ENCODE measurements around the gene TMEM151B. TPM values are rescaled to one million over a fixed set of nuclear protein-coding genes. Genes with fewer than 3 reads are reported as not detected.

TMEM151B gene
- total and polyA plus RNA-seq, 2 of the 13 experiments (the other 11 are each of a cell fraction or from before 2014, with no cell fraction given) = not detected

DNA sequence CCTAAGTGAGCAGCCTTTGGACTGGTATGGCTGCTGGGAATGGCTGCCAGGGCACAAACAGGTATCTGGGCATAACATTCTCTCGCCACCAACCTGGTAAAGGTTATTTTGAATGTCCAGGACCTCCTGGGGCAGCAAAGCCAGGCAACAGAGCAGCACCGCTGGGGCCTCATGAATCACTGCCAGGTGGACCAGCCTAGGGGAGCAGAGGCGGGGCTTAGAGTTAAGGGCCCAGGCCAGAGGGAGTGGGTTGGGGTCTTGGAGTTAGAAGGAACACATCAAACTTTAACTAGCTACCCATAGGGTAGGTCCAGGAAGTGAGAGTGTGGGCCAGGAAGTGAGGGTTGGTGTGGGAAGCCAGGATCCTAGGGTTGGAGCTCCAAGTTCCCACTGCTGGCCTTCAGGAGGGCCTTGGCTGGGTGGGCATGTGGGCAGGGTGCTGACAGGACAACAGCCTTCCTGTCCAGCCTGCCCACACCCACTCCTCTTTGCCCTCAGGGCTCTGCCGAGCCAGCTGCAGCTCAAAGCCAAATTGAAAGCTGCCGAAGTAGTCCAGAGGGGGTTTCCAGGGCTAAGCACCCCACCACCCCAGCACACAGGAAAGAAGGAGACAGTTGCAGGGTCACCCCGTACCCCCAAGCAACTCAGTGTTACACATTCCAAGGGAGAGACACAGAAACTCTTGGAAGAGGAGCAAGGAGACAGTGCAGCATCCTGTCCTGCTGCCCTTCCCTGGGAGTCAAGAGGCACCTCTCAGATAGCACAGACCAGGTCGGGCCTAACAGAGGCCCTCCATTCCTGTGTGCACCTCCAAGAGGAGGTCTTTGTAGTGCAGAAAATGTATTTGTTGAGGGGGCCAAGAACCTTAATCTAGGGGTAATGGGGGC is 7.5 kb upstream of the TMEM151B start:
- peak overlapping the region; percentile 64 to 95 (median 76) for H3K4me3 ChIP-seq (replicated peaks in 1 of 3; ENCODE audit: insufficient read depth in 1 of 3, low read depth in 2 of 3, low read length in 3 of 3)
- no peaks in the 10 kb centered on the region for H4K20me1 ChIP-seq (ENCODE audit: insufficient read depth, low read length)
- peaks cover 18% of the 10 kb centered on the region for H3K79me2 ChIP-seq (ENCODE audit: insufficient read depth, low read length)
- H3K4me2 ChIP-seq (ENCODE audit: low read depth, low read length) = peak overlapping the region; percentile 92
- H3K9me3 ChIP-seq (ENCODE audit: low read length) = no peaks in the 10 kb centered on the region
- no peak overlapping the region for H2AFZ ChIP-seq (ENCODE audit: low read length)
- 83% methylated on average over 7 of the region's 7 CpGs for WGBS (ENCODE audit: low lambda C conversion rate)
- H3K36me3 ChIP-seq (replicated peaks in 1 of 2; ENCODE audit: control insufficient read depth in 1 of 2, insufficient read depth in 2 of 2, low read length in 2 of 2) = peaks cover 2 to 30% of the 10 kb centered on the region in 2 experiments
- peaks cover 35% of the 10 kb centered on the region for H3K4me1 ChIP-seq (ENCODE audit: insufficient read depth, low read length)
- POLR2A ChIA-PET = interaction anchor here (1.3 to 2.2 kb wide), 3 partner anchors 15 to 18 kb away, joined by 5 to 8 read pairs (median 6); partner anchors contain the start of gene HSP90AB1
- ATAC-seq (no peak), FAIRE-seq (no peak), DNase-seq (ENCODE audit: low spot score) (no peak)
- CTCF ChIA-PET (ENCODE audit: low intra/inter-chr PET ratio, low total read pairs) = no interaction called here
- BruUV-seq (replicated peaks) = no TSS peak
- no peaks in the 10 kb centered on the region; a peak in 1 of 5 replicates for H3K27me3 ChIP-seq (ENCODE audit: control insufficient read depth in 1 of 2, insufficient read depth in 2 of 2, low read length in 2 of 2)
- H3K27ac ChIP-seq (ENCODE audit: extremely low read length, insufficient read depth, low read length) = peak overlapping the region; percentile 1
- in situ Hi-C loops (cut with HindIII; ENCODE audit: extremely low pct_ligation_motif_present, low pct_unique_long_range_greater_than_20kb) = no loop called here
- intact Hi-C loops (cut with micrococcal nuclease; ENCODE audit: unreplicated experiment) = no loop called here
- H3K9ac ChIP-seq (ENCODE audit: insufficient read depth, low read depth, low read length) = peak overlapping the region; percentile 84; the same call in 1 of the 2 replicates
- TF ChIP-seq MEF2D (CRISPR knock-in tag; IDR thresholded peaks at IDR 0.05) = 0 out of 2 replicates have a peak, but pooled peaks have one; percentile 27
- TF ChIP-seq, protein P1, sequence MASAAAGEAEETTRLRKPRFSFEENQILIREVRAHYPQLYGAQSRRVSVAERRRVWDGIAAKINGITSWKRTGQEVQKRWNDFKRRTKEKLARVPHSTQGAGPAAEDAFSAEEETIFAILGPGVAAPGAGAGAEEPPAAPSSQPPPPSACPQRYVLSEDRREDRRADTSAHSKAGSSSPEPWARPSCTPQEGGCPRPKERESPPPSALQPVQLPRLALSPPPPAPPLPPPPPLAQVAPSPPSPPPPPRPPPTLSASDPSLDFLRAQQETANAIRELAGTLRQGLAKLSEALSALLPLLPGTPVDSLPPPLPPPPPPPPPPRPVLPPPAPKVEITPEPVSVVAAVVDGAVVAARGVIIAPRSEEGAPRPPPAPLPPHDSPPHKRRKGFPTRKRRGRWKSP (CRISPR knock-in tag; IDR thresholded peaks at IDR 0.05) = no peak
- TF ChIP-seq, protein P2, sequence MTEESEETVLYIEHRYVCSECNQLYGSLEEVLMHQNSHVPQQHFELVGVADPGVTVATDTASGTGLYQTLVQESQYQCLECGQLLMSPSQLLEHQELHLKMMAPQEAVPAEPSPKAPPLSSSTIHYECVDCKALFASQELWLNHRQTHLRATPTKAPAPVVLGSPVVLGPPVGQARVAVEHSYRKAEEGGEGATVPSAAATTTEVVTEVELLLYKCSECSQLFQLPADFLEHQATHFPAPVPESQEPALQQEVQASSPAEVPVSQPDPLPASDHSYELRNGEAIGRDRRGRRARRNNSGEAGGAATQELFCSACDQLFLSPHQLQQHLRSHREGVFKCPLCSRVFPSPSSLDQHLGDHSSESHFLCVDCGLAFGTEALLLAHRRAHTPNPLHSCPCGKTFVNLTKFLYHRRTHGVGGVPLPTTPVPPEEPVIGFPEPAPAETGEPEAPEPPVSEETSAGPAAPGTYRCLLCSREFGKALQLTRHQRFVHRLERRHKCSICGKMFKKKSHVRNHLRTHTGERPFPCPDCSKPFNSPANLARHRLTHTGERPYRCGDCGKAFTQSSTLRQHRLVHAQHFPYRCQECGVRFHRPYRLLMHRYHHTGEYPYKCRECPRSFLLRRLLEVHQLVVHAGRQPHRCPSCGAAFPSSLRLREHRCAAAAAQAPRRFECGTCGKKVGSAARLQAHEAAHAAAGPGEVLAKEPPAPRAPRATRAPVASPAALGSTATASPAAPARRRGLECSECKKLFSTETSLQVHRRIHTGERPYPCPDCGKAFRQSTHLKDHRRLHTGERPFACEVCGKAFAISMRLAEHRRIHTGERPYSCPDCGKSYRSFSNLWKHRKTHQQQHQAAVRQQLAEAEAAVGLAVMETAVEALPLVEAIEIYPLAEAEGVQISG (CRISPR knock-in tag; IDR thresholded peaks at IDR 0.05) = 0 out of 2 replicates have a peak, but pooled peaks have one; percentile 3
- no peak for TF ChIP-seq ZNF550 (CRISPR knock-in tag; IDR thresholded peaks at IDR 0.05; ENCODE audit: borderline replicate concordance)
- no peak for TF ChIP-seq SMC3 (IDR thresholded peaks at IDR 0.05; ENCODE audit: low read length)
- no peak for TF ChIP-seq SUZ12 (IDR thresholded peaks at IDR 0.05; ENCODE audit: low read depth, low read length)
- TF ChIP-seq ZNF326 (CRISPR knock-in tag; IDR thresholded peaks at IDR 0.05; ENCODE audit: borderline replicate concordance) = no peak
- no peak for TF ChIP-seq SOX6 (IDR thresholded peaks at IDR 0.05)
- TF ChIP-seq SOX6 (CRISPR knock-in tag; IDR thresholded peaks at IDR 0.05) = no peak
- no peak for TF ChIP-seq REL (CRISPR knock-in tag; conservative IDR thresholded peaks at IDR 0.05)
- TF ChIP-seq SALL2 (CRISPR knock-in tag; IDR thresholded peaks at IDR 0.05) = no peak
- no peak for TF ChIP-seq KDM6A (CRISPR knock-in tag; IDR thresholded peaks at IDR 0.05; ENCODE audit: low read depth)
- no peak for TF ChIP-seq ZFP37 (CRISPR knock-in tag; IDR thresholded peaks at IDR 0.05; ENCODE audit: borderline replicate concordance)
- TF ChIP-seq, protein P3, sequence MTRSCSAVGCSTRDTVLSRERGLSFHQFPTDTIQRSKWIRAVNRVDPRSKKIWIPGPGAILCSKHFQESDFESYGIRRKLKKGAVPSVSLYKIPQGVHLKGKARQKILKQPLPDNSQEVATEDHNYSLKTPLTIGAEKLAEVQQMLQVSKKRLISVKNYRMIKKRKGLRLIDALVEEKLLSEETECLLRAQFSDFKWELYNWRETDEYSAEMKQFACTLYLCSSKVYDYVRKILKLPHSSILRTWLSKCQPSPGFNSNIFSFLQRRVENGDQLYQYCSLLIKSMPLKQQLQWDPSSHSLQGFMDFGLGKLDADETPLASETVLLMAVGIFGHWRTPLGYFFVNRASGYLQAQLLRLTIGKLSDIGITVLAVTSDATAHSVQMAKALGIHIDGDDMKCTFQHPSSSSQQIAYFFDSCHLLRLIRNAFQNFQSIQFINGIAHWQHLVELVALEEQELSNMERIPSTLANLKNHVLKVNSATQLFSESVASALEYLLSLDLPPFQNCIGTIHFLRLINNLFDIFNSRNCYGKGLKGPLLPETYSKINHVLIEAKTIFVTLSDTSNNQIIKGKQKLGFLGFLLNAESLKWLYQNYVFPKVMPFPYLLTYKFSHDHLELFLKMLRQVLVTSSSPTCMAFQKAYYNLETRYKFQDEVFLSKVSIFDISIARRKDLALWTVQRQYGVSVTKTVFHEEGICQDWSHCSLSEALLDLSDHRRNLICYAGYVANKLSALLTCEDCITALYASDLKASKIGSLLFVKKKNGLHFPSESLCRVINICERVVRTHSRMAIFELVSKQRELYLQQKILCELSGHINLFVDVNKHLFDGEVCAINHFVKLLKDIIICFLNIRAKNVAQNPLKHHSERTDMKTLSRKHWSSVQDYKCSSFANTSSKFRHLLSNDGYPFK (CRISPR knock-in tag; IDR thresholded peaks at IDR 0.05; ENCODE audit: borderline replicate concordance) = no peak
- TF ChIP-seq ZNF333 (CRISPR knock-in tag; IDR thresholded peaks at IDR 0.05; ENCODE audit: borderline replicate concordance) = 0 out of 2 replicates have a peak, but pooled peaks have one; percentile 16
- peak; percentile 11; the same call in 1 of the 2 replicates for TF ChIP-seq ZNF350 (CRISPR knock-in tag; IDR thresholded peaks at IDR 0.05; ENCODE audit: borderline replicate concordance, low read depth)
- TF ChIP-seq BORCS8-MEF2B (CRISPR knock-in tag; IDR thresholded peaks at IDR 0.05) = no peak

Data from HepG2 (cell line).